EL (cell line): ENCODE data around the gene TPSG1.
"Not testable (repeated sequence)": the region's sequence is repeated elsewhere in the genome, so short reads cannot be mapped to it uniquely, and the experiment has no call there.

Source experiments
- DNase-seq: peaks from one replicate; pipeline ENCODE4 v3.0.0-alpha.2; 2016

Gene TPSG1

DNA sequence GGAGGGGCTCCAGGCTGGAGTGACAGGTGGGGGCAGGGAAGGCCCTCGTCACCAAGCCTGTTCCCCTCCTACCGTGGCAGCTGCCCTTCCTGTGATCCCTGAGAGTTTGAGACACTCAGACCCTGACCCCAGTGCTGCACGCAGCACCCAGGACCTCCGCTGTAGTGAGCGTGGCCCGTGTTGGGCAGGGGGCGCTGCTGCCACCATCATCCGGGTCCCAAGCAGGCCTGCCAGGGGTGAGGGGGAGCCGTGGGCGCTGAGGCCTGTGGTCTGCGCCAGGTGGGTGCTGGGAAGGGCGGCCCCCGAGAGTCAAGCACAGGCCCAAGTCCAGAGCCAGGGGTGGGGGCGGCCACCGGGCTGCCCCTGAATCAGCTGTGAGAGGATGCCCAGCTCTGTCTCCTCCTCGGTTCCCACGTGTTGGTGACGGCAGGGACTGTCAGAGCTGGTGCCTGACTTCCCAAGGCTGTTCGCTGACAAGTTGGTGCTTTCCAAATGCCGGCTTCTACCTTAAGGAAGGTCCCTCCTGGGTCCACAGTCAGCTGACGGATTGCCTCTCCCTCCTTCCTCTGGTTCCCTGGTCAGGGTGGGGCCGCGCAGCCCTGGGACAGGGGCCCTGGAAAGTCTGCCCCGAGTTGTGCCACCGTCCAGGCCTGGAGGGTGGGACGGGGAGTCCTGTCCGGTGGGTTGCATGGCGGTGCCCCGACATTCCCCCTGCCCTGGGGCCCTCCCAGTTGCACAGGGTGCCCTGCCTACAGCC is 31.1 kb downstream of the TPSG1 start:
- DNase-seq = no peak

DNA sequence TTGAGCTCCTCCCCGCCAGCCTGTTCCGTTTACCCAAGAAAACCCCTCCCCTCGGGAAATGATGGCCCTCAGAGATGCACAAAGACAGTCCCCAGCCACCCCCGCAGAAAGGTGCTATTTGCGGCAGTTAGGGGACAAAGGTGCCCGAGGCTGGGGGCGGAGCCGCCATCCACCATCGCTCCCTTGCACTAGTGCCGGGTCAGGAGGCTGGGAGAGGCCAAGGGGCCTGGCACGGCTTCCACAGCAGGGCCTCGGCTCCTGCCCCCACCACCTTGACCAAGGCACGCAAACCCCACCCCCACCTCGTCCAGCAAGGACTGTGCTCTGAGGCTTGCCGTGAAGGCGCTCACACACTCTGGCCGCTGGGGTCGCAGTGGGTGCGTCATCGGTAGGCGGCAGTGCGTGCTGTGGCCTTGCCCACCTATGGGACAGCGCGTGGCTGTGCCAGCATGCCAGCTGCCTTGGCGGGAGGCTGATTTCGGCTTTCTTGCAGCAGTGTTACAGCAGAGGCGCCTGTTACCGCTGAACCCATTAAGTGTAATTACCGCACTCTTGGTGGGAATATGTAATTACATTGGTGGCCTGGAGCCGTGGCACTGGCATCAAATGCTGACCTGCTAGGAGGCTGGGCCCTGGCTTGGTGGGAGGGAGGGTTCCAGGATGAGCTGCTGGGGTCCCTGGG is 31.8 kb downstream of the TPSG1 start:
- DNase-seq = no peak

DNA sequence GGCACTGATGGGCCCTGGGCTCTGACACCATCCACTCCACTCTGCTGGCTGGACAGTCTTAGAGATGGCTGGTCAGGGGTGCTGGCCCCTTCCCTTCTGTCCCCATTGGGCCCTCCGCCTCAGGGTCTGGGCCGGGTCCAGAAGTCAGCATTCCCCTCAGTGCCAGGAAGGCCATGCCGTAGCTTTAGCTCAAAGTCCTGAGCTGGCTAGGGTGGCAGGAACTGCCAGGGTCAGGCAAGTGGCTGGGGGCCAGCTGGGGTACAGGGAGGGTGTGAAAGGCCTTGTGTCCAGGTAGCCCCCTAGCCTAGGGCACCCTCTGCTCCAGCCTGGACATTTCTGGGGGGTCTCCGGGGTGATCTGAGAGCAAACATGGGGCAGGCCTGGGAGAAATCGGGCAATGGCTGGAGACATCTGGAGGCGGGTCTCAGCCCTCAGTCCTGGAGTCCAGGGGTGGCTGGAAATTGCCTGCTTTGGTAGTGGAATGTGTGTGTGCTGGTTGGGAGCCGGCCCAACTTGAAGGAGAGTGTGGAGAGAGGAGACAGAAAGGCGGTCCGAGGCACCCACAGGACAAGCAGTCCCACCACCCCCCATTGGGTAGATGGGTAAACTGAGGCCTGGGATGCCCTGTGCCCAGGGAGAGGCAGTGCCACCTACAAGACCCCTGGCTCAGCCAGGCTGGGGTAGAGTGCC is 32.5 kb downstream of the TPSG1 start:
- DNase-seq = no peak

DNA sequence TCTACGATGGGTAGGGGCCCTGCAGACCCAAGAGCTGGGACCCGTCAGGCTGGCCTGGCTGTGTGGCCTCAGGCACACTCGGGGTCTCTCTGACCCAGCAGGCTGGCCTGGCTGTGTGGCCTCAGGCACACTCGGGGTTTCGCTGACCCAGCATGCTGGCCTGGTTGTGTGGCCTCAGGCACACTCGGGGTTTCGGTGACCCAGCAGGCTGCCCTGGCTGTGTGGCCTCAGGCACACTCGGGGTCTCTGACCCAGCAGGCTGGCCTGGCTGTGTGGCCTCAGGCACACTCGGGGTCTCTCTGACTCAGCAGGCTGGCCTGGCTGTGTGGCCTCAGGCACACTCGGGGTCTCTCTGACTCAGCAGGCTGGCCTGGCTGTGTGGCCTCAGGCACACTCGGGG is 34.3 kb downstream of the TPSG1 start:
- DNase-seq = not testable (repeated sequence)

DNA sequence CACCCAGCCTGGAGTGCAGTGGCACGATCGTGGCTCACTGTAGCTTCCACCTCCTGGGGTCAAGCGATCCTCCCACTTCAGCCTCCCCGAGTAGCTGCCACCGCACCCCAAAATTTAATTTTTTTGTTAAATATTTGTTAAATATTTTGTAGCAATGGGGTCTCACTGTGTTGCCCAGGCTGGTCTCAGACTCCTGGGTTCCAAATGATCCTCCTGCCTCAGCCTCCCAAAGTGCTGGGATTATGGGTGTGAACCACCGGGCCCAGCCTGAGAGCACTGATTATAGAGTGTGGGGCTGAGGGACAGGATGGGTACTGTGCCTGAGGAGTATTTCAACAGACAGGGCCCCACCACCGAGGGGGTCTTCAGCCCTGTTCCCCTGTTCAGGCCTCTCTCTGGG is 35.6 kb downstream of the TPSG1 start:
- DNase-seq = no peak

DNA sequence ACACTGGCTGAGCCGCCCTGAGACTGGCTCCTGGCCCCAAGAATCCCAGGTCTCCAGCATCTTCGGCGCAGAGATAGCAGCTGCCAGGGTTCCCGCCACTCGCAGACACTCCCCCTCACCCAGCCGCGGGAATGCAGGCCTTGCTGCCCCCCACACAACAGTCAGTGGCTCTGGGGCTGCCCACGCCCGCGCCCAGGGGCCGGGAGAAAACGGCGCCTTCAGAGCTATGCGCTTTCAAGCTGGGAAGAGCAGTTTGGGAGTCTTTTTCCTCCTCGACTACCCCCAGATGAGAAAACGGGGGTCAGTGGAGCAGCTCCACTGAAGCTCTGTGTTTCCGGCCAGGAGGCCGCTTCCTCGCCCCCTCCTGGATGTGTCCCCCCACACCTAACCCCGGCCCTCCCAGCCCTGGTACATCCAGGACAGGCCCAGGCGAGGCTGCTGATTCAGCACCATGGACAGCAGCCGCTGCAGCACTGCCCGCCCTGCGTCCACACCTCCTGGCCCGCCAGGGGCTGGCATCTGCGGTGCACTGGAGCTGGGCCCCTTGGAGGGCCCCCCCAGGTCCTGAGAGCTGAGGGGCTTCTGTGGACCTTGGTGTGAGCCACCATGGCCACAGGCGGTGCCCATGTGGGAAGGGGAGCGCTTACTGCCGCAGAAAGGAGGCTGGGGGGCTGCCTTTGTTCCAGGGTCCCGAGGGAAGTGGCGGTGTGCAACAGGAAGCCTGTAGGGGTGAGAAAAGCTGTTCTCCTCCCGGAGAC is 36.5 kb downstream of the TPSG1 start:
- peak; percentile 23 for DNase-seq

DNA sequence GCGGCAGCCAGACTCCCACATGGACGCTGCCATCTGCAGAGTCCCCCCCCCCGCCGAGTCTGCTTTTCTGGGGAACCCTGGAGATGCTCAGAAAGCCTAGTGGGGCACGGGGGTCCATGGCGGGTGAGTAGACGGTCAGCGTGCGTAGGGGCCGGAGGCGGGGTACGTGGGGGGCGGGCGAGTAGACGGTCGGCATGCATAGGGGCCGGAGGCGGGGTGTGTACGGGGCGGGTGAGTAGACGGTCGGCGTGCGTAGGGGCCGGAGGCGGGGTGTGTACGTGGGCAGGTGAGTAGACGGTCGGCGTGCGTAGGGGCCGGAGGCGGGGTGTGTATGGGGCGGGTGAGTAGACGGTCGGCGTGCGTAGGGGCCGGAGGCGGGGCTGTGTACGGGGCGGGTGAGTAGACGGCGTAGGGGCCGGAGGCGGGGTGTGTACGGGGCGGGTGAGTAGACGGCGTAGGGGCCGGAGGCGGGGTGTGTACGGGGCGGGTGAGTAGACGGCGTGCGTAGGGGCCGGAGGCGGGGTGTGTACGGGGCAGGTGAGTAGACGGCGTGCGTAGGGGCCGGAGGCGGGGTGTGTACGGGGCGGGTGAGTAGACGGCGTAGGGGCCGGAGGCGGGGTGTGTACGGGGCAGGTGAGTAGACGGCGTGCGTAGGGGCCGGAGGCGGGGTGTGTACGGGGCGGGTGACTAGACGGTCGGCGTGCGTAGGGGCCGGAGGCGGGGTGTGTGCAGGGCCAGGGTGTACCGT is 39.4 kb downstream of the TPSG1 start:
- DNase-seq = not testable (repeated sequence)

DNA sequence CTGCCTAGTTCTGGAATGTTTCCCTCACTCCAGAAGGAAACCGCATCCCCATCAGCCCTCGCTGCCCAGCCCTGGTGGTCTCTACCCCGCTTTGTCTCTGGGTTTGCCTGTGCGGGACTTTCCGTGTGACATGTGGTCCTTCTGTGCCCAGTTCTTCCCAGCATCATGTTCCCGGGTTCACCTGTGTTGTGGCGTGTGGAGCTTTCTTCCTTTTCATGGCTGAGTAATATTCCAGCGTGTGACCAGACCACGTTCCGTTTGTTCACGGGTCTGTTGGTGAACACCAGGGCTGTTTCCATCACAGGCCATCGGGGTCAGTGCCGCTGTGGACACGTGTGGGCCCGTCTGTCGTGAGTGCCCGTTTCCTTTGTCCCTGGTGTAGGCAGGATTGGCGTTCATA is 40.1 kb downstream of the TPSG1 start:
- DNase-seq = no peak

DNA sequence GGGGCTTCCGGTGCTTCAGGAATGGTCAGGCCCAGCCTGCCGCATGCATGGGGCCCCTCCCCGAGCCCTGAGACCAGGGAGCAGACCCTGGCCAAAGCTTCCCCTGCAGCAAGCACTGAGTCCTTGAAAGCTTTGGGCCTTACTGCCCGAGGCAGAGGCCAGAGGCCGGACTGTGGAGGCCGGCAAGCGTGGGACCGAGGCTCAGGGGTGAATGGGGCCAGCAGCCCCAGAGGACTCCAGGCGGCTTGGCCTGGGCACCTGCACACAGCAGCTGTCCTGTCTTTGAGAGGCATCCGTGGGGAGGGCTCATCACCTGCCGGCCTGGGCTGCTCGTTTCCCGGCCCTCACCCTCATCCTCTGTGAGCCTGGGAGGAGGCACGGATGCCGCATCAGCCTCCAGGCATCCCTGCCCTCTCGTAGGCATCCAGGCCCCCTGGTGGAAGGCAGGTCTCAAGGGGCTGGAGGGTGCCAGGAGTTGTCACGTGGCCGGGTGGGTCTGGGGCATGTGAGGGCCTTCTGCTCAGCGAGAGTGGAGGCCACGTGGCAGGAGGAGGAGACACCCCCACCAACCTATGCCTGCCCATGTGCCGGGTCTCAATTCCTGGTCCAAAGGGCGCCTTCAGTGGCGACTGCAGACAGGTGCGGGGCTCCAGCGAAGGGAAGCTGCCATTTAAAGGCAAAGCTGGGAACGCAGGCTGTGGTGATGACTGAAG is 40.8 kb downstream of the TPSG1 start:
- DNase-seq = no peak

DNA sequence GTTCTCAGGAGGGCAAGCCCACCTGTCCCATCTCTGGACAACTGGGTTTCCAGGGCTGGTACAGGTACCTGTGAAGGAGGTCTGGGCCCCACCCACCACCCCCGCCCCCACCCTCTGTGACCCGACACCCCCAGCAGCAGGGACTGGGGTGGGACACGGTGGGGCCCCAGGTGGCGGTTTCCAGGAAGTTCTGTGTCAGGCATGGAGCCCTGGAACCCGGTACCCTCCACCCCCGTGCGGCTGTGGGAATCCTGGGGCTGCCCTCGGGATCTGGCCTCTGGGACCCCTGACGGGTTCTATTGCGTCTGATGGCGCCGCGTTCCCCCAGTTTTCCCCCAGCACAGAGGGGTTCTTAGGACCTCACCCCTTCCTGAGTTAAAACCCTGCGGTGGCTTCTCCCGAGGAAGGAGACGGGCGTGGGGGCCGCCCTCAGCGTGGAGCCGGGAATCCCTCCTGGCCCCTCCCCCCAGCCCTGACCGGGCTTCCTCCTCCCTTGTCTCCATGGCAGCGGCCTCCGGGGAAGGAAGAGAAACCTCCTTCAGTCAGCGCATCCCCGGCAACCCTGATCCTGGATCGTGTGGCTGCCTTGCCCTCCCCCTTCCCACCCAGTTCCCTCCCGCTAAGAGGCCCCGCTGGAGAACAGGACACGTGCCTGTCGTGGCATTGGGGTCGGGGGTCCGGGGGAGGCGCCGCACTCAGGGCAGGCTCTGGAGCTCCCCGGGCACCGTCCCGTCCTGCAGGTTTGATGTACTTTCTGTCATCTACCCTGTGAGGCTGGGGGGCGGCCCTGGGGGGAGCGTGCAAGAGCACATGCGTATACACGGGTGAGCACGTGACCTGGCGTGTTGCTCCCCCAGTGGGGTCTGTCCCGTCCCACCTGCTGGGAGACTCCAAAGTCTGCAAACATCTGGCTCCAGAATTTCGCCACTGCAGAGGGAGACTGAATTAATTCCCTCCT is 41.8 kb downstream of the TPSG1 start:
- peak; percentile 41 for DNase-seq

DNA sequence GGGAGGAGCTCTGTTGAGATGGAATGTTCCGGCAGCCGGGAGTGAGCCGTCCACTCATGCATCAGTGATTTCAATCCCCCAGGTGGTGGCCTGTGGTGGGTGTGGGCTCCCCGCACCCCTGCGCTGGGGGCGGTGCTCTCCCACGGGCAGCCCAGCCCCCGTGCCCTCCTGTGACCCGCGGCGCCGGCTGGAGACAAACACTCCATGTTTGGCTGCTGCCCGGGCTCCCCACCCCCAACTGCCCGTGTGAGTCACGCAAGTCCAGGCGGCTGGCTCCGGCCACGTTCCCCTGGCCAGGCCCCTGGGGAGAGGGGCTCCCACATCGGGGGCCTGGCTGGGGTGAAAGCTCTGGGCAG is 42.8 kb downstream of the TPSG1 start:
- peak; percentile 69 for DNase-seq

DNA sequence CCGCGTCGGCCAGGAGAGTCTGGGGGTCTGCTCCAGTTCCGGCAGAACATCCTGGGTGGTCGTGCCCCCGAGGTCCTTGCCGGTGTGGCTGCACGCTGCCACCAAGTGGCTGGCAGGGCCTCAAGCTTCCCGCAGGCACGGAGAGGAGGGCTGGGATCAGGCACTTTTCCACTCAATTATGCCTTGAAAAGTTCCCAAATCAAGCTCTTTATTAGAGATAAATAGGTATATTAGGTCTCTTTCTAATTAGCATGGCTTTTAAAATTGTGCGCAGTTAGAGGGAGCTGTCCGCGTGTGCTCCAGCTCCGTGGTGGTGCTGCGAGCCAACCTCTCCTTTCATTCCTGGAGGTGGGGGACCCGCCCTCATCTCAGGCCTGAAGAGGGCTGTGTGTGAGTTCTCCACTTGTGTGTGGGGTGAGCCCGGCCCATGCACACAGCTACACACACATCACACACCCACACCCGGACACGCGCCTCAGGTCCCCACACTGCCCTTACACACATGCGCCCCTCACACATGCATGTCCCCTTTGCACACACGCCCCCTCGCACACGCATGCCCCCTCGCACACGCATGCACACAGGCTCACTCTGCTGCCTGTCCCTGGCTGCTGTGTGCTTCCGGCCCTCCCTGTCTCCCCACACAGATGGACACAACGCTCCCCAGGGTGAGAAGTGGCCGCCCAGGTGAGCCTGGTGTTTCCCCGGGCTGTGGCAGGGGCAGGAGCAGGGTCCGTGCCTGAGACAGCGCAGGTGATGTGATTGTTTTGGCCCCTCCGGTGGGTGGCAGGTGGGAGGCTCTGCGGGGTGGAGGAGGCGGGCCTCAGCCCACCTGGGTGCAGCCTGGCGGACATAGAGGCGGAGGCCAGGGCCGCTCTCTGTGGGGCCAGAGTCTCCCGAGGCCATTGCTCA is 43.4 kb downstream of the TPSG1 start:
- no peak for DNase-seq

DNA sequence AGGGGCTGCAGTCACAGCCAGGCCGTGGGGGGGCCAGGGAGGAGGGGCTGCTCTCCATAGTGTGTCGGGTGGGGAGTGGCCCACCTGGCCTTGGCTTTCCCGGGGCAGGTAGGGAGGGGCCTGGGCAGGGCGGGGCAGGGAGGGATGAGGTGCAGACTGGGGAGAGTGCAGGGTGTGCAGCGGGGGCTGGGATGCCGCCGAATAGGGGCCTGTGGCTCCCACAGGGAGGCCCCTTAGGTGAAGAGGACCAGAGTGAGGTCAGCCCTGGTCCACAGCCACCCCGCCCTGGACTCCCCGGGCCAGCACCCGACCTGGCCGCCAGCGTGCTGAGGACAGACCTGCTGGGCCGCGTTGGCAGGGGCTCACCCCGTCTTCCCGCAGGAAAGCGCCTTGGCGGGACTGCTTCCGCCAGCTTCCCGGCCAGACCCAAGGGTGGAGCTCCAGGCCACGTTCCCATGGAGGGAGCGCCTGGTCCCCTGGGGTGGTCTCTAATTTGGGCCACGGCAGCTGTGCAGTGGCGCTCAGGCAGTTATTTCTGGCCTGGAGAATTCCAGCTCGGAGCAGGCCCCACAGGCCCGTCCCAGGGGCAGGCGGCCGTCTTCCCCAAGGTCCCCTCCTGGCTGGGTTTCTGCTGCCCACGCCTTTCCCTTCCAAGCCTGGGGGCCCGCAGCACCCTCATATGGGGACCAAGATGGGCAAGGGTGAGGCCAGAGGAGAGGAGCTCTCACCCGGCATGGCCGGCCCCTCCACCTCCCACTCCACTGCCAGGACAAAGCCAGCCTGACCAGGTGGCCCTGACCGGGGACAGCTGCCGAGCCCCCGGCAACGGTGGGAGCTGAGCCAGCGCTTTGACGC is 44.3 kb downstream of the TPSG1 start:
- no peak for DNase-seq

DNA sequence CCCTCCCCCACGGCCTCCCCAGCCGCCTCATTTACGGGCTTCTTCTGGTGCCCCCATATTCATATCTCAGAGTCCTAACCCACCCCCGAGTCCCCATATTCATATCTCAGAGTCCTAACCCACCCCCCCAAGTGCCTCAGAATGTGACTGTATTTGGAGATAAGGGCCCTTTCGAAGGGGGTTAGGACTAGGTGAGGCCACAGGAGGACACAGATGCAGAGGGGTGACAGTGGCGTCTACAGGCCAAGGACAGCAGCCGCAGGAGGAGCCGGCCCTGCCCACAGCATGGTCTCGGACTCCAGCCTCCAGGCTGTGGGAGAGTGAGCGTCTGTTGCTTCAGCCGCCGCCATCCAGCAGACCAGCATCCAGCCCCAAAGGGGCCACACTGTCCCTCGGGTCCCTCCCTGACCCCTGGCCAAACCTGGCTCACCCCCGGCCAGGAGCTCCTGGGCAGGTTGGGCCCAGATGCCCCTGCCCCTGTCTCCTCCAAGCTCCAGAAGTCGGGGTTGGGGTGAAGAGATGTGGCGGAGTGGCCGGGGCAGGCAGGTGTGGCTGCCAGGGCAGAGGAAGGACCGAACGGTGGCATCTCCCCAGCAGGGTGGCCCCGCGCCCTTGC is 46.7 kb downstream of the TPSG1 start:
- DNase-seq = no peak

DNA sequence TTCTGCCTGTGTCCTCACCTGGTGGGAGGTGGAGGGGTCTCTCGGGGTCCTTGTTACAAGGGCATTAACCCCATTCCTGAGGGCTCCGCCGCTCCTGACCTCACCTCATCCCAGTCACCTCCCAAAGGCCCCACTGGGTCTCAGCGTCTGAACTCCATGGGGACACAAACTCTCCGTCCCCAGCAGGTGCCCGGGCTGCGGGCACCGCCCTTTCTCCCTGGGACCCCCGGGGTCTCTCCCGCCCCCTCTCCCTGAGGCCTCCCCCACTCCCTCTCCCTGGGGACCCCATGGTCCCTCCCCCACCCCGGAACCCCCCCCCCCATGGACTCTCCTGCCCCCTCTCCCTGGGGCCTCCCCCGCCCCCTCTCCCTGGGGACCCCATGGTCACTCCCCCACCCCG is 47.3 kb downstream of the TPSG1 start:
- DNase-seq = no peak

DNA sequence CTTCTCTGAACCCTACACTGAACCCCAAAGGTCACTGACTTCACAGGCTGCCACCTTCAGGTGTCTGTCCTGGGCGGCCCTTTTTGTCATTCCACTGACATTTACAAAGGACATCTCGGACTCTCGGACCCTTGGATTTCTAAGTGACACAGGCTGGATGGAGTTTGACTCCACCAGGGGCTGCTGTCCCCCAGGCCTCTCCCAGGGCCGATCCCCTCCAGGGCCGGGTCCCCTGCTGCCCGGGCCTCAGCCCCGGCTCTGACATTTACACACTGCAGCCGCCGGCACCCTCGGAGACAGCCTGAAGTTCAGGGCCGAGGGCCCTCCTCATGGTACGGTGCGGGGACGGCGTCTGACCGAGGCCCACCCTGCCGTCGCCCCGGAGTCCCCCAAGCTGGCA is 48.0 kb downstream of the TPSG1 start:
- no peak for DNase-seq

DNA sequence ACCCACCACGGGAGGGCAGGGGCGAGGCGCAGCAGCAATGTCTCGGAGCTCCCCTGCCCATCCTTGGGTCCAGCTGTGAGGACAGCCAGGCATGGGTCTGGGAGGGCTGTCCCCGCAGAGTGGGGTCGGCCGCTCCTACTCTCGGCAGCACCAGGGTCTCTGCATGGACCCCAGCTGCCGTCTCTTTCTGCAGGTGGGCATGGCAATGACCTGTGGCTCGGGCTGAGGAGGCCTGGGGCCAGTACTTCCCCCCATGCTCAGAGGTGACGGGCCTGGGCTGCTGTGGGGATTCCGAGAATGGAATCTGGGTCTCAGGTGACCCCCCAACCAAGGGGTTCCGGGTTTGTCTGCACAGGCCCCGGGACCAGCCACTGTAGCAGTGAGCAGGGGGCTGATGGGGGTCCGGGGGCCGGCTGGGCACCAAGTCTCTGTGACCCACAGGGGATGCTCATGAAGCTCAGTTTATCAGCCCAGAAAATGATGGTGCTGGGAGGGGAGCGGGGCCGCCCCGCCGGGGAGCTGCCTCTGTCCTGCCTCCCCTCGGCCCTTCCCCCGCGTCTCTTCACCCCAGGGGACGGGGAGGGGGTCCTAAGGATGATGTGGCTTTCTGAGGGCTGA is 48.7 kb downstream of the TPSG1 start:
- no peak for DNase-seq
